ENCODE data around the gene INPP5D.

The INPP5D gene

GRCh38 chr2:233163486-233164103, 103.5 kb downstream of the INPP5D start:
- H3K4me3 ChIP-seq (ENCODE audit: low read depth, low read length) = no peak overlapping the region
- no peaks in the 10 kb centered on the region for H3K9me3 ChIP-seq (ENCODE audit: severe bottlenecking)
- no peaks in the 10 kb centered on the region for H3K27me3 ChIP-seq (ENCODE audit: insufficient read depth, low read depth, severe bottlenecking)
- TF ChIP-seq CTCF (IDR thresholded peaks at IDR 0.05; ENCODE audit: low read depth, low read length) = no peak
- H3K27ac ChIP-seq = no peak overlapping the region
- peaks cover 7% of the 10 kb centered on the region; the same call in 1 of the 2 replicates for H3K36me3 ChIP-seq
- DNase-seq = no peak

GRCh38 chr2:233164128-233164635, 104.0 kb downstream of the INPP5D start:
- Histone ChIP-seq H3K36me3 (peaks cover 7% of the 10 kb centered on the region; the same call in 1 of the 2 replicates), H3K27me3 (ENCODE audit: insufficient read depth, low read depth, severe bottlenecking) (no peaks in the 10 kb centered on the region), H3K9me3 (ENCODE audit: severe bottlenecking) (no peaks in the 10 kb centered on the region), H3K4me3 (ENCODE audit: low read depth, low read length) (no peak overlapping the region), H3K27ac (no peak overlapping the region)
- TF ChIP-seq CTCF (IDR thresholded peaks at IDR 0.05; ENCODE audit: low read depth, low read length) = no peak
- no peak for DNase-seq

GRCh38 chr2:233164967-233165366, 104.8 kb downstream of the INPP5D start:
- no peak overlapping the region for H3K4me3 ChIP-seq (ENCODE audit: low read depth, low read length)
- peaks cover 8% of the 10 kb centered on the region for H3K36me3 ChIP-seq
- DNase-seq = no peak
- no peak overlapping the region for H3K27ac ChIP-seq
- H3K27me3 ChIP-seq (ENCODE audit: insufficient read depth, low read depth, severe bottlenecking) = no peaks in the 10 kb centered on the region
- TF ChIP-seq CTCF (IDR thresholded peaks at IDR 0.05; ENCODE audit: low read depth, low read length) = no peak
- no peaks in the 10 kb centered on the region for H3K9me3 ChIP-seq (ENCODE audit: severe bottlenecking)

GRCh38 chr2:233165543-233165894, 105.4 kb downstream of the INPP5D start:
- no peaks in the 10 kb centered on the region for H3K27me3 ChIP-seq (ENCODE audit: insufficient read depth, low read depth, severe bottlenecking)
- H3K4me3 ChIP-seq (ENCODE audit: low read depth, low read length) = no peak overlapping the region
- no peak for DNase-seq
- H3K27ac ChIP-seq = no peak overlapping the region
- H3K9me3 ChIP-seq (ENCODE audit: severe bottlenecking) = no peaks in the 10 kb centered on the region
- peaks cover 10% of the 10 kb centered on the region for H3K36me3 ChIP-seq
- no peak for TF ChIP-seq CTCF (IDR thresholded peaks at IDR 0.05; ENCODE audit: low read depth, low read length)

GRCh38 chr2:233165895-233166661, 105.9 kb downstream of the INPP5D start:
- Histone ChIP-seq H3K4me3 (ENCODE audit: low read depth, low read length) (no peak overlapping the region), H3K27ac (no peak overlapping the region), H3K27me3 (ENCODE audit: insufficient read depth, low read depth, severe bottlenecking) (no peaks in the 10 kb centered on the region), H3K36me3 (peaks cover 10% of the 10 kb centered on the region), H3K9me3 (ENCODE audit: severe bottlenecking) (no peaks in the 10 kb centered on the region)
- no peak for DNase-seq
- TF ChIP-seq CTCF (IDR thresholded peaks at IDR 0.05; ENCODE audit: low read depth, low read length) = no peak

Data from WERI-Rb-1 (cell line).